RCC 7860 (cell line): ENCODE data around the gene RFC4.

Source experiments
- DNase-seq: peaks from one replicate; pipeline ENCODE4 v3.0.0-alpha.2; 2015; ENCODE audit warnings: low spot score
- FAIRE-seq: peaks from 2 replicates; lab custom pipeline; 2012; peaks lifted over from hg19 to GRCh38; lab: Jason Lieb, UNC

RFC4 gene

GRCh38 chr3:186788482-186789370 lies 17.6 kb downstream of the RFC4 start:
- DNase-seq = no peak
- FAIRE-seq = no peak

GRCh38 chr3:186787642-186788481 lies 18.4 kb downstream of the RFC4 start:
- FAIRE-seq = no peak
- DNase-seq = no peak

GRCh38 chr3:186786922-186787321 lies 19.4 kb downstream of the RFC4 start:
- no peak for FAIRE-seq
- no peak for DNase-seq

GRCh38 chr3:186785495-186786018 lies 20.7 kb downstream of the RFC4 start:
- FAIRE-seq (no peak), DNase-seq (no peak)

- FAIRE-seq (no peak), DNase-seq (no peak)
These were observed 21.3 kb downstream of the RFC4 start for GRCh38 chr3:186784820-186785494.

GRCh38 chr3:186783731-186784515 lies 22.4 kb downstream of the RFC4 start:
- no peak for FAIRE-seq
- DNase-seq = peak; percentile 43

GRCh38 chr3:186783058-186783730 lies 23.1 kb downstream of the RFC4 start, which contains the start of gene EIF4A2:
EIF4A2 (plus strand) TSS chr3:186783577; CDS start chr3:186783611, 34 bp downstream.
- DNase-seq (peak; percentile 73), FAIRE-seq (no peak)

- FAIRE-seq = no peak
- no peak for DNase-seq
These were observed 23.7 kb downstream of the RFC4 start for GRCh38 chr3:186782542-186783057.

- DNase-seq (no peak), FAIRE-seq (no peak)
These were observed 27.1 kb downstream of the RFC4 start for GRCh38 chr3:186779204-186779603.

GRCh38 chr3:186775999-186776398 lies 30.3 kb downstream of the RFC4 start:
- DNase-seq = no peak
- FAIRE-seq = no peak

GRCh38 chr3:186772701-186773417 lies 33.4 kb downstream of the RFC4 start:
- DNase-seq (no peak), FAIRE-seq (no peak)

GRCh38 chr3:186772281-186772694 lies 34.0 kb downstream of the RFC4 start:
- DNase-seq (no peak), FAIRE-seq (no peak)

GRCh38 chr3:186760897-186761447 lies 45.3 kb downstream of the RFC4 start:
- no peak for FAIRE-seq
- DNase-seq = no peak

GRCh38 chr3:186760141-186760833 lies 46.0 kb downstream of the RFC4 start:
- FAIRE-seq = peak; percentile 44
- DNase-seq = peak; percentile 58

GRCh38 chr3:186759231-186759930 lies 46.9 kb downstream of the RFC4 start:
- no peak for DNase-seq
- FAIRE-seq = no peak

GRCh38 chr3:186757686-186758220 lies 48.5 kb downstream of the RFC4 start:
- no peak for DNase-seq
- no peak for FAIRE-seq

GRCh38 chr3:186757214-186757613 lies 49.1 kb downstream of the RFC4 start:
- DNase-seq (no peak), FAIRE-seq (no peak)
